GM08714 (cell line): ENCODE measurements around the gene PRR7.

Experiments used
- H3K4me3 ChIP-seq: fragments of 200-500 bp; sonication (Bioruptor generic); 2 replicates; pipeline ENCODE4 v1.5.1; 2014; ENCODE audit warnings: mild to moderate bottlenecking, low read length, inconsistent platforms
- ZNF274 ChIP-seq: IDR thresholded peaks from 2 replicates; pipeline ENCODE4 v1.6.1; 2012; ENCODE audit warnings: mild to moderate bottlenecking, low read depth, low read length

Gene PRR7

DNA sequence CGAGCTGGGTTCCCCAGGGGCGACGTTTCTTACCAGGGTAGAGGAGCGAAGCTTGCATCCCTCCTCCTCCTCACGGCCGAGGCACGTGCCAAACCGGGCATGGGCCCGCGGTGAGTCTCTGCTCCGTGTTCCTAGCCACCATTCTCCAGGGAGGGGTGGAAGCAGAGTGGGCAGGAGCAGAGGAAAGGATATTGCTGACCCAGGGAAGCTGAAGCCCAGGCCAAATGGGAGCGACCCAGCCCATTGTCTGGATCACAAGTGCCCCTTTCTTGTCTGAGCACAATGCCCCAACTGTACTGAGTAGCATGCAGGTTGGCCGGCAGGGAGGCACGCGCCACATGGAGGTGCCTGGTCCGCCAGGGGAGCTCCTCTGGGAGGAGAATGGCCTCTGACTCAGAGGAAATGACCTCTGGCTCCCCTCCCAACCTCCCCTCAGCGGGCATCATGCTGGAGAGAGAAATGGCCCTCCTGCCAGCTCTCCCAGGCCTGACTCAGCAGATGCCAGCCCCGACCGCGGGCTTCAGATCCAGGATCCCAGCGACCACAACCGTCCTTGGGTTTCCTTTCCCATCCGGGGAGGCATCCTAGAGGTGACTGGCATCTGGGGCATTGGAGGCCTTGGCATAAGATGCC, 1.1 kb downstream of the PRR7 start:
- TF ChIP-seq ZNF274: no peak
- peak overlapping the region; percentile 6; the same call in 1 of the 2 replicates for H3K4me3 ChIP-seq

DNA sequence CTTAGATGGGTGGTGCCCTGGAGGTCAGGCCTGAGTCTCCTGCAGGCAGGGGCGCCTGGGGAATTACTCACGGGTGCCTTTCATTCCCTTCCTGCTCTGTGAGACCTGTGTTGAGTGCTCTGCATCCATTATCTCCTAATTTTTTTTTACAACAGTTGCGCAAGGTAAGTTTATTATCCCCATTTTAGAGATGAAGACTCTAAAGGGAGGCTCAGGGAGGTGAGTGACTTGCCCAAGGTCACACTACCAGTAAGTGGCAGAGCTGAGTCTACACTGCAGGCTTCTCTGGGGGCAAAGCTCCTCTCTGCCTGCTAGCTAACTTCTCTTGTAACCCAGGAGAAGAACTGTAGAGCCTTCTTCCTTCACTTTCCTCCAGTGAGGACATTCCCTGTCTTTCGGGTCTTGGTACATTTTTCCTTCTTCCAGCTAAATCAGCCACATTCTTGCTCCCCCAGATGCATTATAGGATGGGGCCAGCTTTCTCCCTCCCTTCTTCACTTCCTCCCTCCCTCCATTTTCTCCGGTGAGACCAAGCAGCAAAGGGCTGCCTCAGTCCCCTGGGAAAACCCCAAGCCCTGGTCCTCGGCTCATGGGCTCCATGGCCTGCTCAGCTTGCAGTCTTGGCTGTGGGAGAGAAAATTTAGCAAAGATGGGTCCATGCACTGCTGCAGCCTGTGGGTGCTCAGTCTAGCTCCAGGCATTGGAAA, 1.8 kb downstream of the PRR7 start:
- TF ChIP-seq ZNF274: no peak
- H3K4me3 ChIP-seq: no peak overlapping the region; the same call in 1 of the 2 replicates

DNA sequence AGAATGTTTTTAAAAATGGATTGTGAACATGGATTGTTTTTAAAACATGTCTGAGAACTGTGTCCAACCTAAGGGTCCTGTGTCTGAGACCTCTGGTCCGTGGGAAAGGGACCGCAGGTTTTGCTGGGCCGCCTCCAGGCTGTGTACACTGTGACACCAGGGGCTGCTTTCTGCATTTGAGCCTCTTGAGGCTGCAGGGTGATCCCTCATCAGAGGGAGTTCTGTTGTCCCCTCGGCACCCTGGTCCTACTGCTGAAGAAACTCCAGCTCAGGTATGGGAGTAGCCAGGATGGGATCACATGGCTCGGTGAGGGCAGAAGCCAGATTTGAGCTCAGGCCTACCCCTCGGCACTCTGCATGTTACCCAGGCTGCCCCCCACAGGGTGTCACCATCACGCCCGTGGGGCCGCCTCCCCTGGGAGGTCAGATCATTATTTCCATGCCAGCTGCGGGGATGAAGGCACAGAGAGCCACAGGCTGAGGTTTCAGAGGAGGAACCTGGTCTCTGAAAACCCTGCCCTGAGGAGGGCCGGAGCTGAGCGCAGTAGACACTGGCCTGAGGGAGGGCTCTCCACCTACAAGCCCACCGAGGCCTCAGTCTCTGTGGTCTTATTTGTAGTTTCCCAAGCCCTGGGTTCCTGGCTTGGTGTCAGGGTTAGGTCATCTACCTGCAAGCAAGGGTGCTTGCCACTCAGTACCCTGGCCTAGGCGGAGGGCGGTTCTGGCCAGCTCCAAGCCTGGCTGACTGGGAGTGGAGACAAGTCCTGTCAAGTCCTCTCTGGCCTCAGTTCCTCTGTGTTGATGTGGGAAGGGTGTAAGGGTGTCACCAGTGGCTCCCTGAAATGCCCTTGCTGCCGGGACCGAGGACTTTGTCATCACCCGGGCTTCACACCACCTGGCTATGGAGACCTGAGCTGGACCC, 2.8 kb downstream of the PRR7 start:
- no peak overlapping the region for H3K4me3 ChIP-seq
- TF ChIP-seq ZNF274: no peak

DNA sequence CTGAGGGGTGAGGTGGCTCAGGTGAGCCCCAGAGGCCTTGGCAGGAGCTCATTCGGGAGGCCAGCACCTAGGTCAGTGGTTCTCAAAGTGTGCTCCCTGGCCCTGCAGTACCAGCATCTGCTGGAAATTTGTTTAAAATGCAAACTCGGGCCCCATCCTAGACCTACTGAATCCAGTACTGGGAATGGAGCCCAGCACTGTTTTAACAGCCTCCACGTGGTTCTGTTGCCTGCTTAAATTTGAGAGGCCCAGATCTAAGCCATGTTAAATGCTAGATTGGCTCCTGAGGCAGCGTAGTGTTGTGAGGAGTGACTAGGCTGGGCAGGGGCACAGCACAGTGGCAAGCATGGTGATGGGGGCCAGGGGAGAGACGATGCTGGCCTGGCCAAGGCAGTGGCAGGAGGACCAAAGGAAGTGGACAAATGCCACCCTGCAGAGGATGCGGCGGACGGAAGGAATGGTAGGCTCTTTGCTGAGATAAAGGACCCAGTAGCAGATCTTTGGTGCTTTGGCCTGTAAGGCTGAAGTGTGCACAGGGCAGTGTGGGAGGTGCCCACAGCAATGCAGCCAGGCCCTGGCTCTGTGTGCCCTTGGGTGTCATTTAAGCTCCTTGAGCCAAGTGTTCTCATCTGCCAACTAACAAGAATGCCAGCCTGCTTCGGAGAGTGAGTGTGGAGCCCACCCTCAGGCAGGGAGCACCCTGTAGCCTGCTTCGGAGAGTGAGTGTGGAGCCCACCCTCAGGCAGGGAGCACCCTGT, 4.2 kb downstream of the PRR7 start:
- no peak overlapping the region for H3K4me3 ChIP-seq
- TF ChIP-seq ZNF274: no peak

DNA sequence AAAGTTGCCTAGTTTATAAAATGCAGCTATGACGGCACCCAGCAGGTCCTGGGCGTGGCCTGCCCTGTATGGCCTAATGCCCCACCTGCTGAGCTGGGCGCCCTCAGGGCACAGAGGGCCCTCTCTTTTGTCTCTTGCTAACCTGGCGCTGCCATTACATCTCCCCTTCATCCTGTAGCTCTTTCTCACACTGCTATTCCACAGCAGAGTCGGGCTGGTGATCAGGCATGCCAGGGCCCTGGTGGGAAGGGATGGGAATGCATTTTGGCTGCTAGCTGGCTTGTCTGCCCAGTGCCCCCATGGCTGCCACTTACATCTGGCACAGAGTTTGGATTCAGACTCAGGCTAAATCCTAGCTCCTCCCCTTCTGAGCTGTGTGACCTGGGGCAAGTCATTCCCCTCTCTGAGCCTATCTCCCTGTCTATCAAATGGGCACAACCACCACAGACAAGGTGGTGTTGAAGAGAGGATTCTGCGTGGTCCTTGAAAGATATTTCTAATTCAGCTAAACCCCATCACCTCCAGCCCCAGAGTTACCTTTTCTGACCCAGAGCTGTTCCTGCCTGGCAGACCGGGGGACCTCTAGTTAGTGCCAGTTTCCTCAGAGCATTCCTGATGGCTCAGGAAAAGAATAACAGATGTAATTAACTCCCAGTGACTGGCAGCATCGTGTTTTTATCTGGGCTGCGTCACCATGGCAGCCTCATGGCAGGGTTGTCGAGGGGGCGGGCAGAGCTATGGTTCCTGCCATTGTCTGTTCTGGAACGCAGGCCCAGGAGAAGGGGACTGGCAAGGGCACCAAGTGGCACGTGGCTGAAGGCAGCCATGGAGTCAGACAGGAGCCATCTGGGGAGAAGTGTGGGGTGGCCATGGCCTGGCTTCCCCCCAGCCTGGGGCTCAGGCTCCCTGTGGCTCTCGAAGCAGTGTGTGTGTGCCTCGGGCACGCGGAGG, 6.3 kb downstream of the PRR7 start:
- TF ChIP-seq ZNF274: no peak
- H3K4me3 ChIP-seq: no peak overlapping the region

DNA sequence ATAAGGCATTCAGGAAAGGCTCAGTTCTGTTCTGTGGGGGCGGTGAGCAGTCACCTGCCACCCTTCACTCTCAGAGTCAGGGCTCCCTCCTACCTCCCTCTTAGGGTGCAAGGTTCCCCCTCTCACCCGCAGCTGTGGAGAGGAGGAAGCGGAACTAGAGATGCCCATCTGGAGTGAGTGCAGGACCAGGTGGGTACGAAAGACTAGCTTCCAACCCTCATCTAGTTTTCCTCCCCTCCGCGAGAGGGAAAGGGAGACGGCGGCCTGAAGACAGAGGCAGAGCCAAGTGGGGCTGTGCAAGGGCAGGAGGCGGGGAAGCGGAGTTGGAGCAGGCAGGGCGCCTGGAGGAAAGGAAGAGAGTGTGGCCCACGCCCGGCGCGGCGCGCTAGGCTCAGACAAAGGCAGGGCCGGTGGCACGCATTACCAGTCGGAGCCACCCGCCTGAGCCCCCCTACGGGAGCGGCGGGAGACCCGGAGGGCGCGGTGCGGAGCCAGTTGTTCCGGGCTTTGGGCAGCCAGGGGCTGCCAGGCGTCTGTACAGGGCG, 7.3 kb downstream of the PRR7 start:
- TF ChIP-seq ZNF274: no peak
- H3K4me3 ChIP-seq: peak overlapping the region; percentile 51; the same call in 1 of the 2 replicates

DNA sequence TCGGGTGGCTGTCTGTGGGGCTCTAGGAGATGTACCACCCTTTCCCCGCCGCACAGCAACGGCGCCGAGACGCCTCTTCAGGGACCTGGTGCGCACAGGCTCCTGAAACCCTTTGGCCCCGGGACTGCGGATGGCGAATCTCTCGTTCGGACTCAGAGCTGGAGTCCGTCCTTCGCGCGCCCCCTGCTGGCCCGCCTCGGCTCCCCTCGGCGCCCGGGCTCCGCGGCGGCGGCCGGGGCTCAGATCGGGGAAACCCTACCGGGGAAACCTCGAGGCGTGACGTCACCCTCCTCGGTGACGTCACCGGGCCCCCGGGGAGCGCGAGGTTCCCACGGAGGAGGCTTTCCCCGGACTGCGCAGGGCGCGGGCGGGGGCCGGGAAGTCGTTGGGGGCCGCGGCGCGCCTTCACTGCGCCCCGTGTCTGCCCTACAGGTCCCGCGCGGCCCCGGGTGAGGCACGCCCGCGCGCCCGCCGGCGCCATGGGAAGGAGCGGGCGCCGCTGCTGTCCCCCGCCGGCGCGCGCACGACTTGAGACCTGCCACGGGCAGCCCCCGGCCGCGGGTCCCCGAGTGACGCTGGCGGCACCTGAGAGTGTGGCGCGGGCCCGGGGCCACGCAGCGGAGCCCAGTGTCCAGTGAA, 7.9 kb downstream of the PRR7 start:
- peak overlapping the region; percentile 74; the same call in 1 of the 2 replicates for H3K4me3 ChIP-seq
- TF ChIP-seq ZNF274: no peak

DNA sequence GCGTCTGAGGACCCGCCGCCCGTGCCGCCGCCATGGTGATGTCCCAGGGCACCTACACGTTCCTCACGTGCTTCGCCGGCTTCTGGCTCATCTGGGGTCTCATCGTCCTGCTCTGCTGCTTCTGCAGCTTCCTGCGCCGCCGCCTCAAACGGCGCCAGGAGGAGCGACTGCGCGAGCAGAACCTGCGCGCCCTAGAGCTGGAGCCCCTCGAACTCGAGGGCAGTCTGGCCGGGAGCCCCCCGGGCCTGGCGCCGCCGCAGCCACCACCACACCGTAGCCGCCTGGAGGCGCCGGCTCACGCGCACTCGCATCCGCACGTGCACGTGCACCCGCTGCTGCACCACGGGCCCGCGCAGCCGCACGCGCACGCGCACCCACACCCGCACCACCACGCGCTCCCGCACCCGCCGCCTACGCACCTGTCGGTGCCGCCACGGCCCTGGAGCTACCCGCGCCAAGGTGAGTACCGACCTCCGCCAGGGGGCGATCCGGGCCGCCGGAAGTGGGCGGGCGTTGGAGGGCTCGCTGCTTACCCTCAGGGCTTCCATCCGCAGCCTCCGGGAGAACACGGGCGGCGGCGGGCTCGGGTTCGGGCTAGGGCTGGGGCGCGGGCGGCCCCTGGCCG, 8.5 kb downstream of the PRR7 start:
- TF ChIP-seq ZNF274: no peak

DNA sequence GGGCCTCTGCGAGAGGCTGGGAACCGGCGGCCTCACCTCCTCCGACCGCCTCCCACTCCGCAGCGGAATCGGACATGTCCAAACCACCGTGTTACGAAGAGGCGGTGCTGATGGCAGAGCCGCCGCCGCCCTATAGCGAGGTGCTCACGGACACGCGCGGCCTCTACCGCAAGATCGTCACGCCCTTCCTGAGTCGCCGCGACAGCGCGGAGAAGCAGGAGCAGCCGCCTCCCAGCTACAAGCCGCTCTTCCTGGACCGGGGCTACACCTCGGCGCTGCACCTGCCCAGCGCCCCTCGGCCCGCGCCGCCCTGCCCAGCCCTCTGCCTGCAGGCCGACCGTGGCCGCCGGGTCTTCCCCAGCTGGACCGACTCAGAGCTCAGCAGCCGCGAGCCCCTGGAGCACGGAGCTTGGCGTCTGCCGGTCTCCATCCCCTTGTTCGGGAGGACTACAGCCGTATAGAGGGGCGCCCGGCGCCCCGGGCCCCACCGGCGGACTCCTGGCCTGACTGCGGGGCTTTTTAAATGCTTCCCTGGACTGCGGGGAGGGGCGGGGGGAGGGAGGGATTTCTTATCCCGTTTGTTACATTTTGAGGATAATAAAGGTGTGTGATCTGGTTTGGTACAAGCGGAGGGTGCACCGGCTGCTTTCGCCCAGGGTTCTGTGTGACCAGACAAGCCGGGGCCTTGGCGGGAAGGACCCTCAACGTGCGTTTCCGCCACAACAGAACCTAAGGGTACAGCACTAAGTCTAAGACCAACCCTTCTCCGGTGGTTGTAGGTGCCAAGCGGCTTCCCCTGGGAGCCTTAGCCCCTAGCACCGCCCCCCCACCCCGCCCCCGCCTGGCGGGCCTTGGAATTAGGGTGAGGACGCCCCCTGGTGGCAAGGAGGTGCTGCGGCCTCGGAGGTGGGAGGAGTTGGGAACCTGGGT, 9.3 kb downstream of the PRR7 start:
- no peak for TF ChIP-seq ZNF274

More for the DNA sequence above, 8.5 kb downstream of the PRR7 start:
- H3K4me3 ChIP-seq: peak overlapping the region; percentile 74; the same call in 1 of the 2 replicates

DNA sequence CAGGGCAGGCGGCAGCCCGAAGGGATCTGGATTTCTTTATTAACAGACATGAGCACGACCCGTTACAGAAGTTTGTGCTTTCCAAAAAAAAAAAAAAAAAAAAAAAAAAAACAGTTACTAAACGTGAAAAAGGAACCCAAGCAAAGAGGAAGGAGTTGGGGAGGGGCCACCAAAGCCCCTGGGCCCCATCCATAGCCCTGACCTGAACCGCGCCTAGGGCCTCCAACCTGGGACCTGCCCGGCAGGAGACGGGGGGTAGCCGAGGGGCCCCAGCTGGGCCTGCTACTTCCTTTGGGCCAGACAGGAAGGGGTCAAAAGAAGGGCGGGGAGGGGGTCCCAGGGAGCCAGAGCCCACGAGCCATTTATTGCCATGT, 10.0 kb downstream of the PRR7 start:
- no peak for TF ChIP-seq ZNF274
- H3K4me3 ChIP-seq: no peak overlapping the region

More for the DNA sequence above, 9.3 kb downstream of the PRR7 start:
- peak overlapping the region; percentile 74; the same call in 1 of the 2 replicates for H3K4me3 ChIP-seq
